ENCODE results near the gene CHAC2.

GRCh38 chr2:53729143-53729762 lies 38.4 kb upstream of the CHAC2 start:
- no peak for TF ChIP-seq CTCF (conservative IDR thresholded peaks at IDR 0.05 in 1 of 2, IDR thresholded peaks at IDR 0.05 in 1 of 2; ENCODE audit: low read depth in 1 of 2, low read length in 2 of 2)
- TF ChIP-seq EZH2 (IDR thresholded peaks at IDR 0.05; ENCODE audit: low read length, missing control alignments), result no peak

Data from fibroblast of lung (primary cell).